ENCODE data around the gene KIAA1755.

Gene KIAA1755

DNA sequence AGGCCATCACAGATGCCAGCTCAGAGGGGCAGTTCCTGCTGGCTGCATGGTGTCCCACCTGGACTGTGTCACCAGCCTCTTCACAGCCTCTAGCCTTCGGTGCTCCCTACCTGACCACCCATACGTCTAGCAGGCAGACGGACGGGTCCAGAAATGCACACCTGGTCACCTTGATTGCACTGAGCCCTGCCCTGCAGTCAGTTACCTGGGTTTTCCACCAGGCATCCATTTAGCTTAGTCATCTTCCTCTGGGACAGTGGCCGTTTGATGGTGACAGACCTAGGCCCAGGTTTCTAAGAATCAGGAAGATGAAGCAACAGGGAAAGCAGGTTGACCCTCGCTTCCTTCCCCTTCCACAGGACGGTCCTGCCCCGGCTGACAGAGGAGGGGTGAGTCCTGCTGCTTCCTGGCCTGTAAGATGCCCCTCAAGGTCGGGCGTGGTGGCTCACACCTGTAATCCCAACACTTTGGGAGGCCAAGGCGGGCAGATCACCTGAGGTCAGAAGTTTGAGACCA is 33.6 kb upstream of the KIAA1755 start:
- Mint-ChIP-seq H3K9me3 (no peaks in the 10 kb centered on the region), H3K27me3 (ENCODE audit: low read depth) (no peaks in the 10 kb centered on the region), H3K27ac (peak overlapping the region in 2 of 3 experiments; percentile 40 to 55), H3K4me1 (peaks cover 36% of the 10 kb centered on the region), H3K36me3 (ENCODE audit: low read depth) (no peaks in the 10 kb centered on the region), H3K4me3 (no peak overlapping the region)
- TF ChIP-seq, protein P1, sequence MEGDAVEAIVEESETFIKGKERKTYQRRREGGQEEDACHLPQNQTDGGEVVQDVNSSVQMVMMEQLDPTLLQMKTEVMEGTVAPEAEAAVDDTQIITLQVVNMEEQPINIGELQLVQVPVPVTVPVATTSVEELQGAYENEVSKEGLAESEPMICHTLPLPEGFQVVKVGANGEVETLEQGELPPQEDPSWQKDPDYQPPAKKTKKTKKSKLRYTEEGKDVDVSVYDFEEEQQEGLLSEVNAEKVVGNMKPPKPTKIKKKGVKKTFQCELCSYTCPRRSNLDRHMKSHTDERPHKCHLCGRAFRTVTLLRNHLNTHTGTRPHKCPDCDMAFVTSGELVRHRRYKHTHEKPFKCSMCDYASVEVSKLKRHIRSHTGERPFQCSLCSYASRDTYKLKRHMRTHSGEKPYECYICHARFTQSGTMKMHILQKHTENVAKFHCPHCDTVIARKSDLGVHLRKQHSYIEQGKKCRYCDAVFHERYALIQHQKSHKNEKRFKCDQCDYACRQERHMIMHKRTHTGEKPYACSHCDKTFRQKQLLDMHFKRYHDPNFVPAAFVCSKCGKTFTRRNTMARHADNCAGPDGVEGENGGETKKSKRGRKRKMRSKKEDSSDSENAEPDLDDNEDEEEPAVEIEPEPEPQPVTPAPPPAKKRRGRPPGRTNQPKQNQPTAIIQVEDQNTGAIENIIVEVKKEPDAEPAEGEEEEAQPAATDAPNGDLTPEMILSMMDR (IDR thresholded peaks at IDR 0.05; ENCODE audit: unreplicated experiment in 3 of 3) = no peak

DNA sequence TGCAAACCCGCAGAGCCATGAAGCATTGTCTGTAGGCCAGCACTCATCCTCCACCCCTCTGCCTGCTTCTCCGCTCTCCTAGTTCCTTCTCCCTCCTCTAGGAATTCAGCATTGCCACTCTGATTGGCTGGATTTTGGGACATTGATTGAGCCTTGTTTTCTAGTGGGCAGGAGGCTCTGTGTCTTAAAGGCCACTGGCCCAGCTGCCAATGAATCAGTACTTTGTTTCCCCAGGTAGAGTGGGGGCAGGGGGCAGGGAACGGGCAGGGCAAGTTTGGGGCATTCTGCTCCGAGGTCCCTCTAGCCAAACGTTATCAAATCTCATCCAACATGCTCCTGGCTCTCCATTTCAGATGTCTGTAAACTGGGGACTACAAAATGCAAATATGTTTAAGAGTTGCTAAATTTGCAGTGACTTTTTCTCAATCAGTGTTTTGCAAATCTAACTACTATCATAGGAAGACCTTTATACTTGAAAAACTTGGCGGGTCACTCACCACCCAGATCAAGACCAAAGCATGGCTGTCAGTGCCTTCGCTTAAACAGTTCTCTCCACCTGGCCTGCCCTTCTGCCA is 33.0 kb upstream of the KIAA1755 start:
- H3K9me3 Mint-ChIP-seq = no peaks in the 10 kb centered on the region
- peaks cover 35% of the 10 kb centered on the region for H3K4me1 Mint-ChIP-seq
- H3K27me3 Mint-ChIP-seq (ENCODE audit: low read depth) = no peaks in the 10 kb centered on the region
- H3K4me3 Mint-ChIP-seq = no peak overlapping the region
- H3K27ac Mint-ChIP-seq = peak overlapping the region in 2 of 3 experiments; percentile 40 to 55
- H3K36me3 Mint-ChIP-seq (ENCODE audit: low read depth) = no peaks in the 10 kb centered on the region
- TF ChIP-seq, protein P1 (IDR thresholded peaks at IDR 0.05; ENCODE audit: unreplicated experiment in 3 of 3) = no peak

DNA sequence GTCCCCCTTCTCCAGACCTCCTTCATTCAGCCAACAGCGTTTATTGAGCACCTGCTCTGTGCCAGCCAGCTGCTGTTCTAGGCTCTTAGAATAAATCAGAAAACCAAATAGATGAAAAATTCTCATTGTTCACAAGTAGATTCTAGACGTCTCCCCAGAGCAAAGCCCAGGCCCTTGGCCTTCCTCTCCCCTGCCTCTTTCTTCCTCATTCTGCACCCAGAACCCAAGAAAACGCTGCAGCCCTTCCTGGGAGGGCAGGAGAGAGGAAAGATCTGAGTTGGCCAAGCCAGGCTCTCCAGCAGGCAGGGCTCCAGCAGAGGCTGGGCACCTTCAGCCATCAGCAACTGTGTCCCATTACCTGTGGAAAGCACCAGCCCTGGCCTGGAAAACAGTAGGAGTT is 31.4 kb upstream of the KIAA1755 start:
- Mint-ChIP-seq H3K4me1 (peaks cover 44% of the 10 kb centered on the region), H3K36me3 (ENCODE audit: low read depth) (no peaks in the 10 kb centered on the region), H3K9me3 (no peaks in the 10 kb centered on the region), H3K27ac (peak overlapping the region; percentile 70 to 81 (median 76)), H3K27me3 (ENCODE audit: low read depth) (no peaks in the 10 kb centered on the region), H3K4me3 (no peak overlapping the region)
- TF ChIP-seq, protein P1 (IDR thresholded peaks at IDR 0.05; ENCODE audit: unreplicated experiment in 3 of 3) = no peak

DNA sequence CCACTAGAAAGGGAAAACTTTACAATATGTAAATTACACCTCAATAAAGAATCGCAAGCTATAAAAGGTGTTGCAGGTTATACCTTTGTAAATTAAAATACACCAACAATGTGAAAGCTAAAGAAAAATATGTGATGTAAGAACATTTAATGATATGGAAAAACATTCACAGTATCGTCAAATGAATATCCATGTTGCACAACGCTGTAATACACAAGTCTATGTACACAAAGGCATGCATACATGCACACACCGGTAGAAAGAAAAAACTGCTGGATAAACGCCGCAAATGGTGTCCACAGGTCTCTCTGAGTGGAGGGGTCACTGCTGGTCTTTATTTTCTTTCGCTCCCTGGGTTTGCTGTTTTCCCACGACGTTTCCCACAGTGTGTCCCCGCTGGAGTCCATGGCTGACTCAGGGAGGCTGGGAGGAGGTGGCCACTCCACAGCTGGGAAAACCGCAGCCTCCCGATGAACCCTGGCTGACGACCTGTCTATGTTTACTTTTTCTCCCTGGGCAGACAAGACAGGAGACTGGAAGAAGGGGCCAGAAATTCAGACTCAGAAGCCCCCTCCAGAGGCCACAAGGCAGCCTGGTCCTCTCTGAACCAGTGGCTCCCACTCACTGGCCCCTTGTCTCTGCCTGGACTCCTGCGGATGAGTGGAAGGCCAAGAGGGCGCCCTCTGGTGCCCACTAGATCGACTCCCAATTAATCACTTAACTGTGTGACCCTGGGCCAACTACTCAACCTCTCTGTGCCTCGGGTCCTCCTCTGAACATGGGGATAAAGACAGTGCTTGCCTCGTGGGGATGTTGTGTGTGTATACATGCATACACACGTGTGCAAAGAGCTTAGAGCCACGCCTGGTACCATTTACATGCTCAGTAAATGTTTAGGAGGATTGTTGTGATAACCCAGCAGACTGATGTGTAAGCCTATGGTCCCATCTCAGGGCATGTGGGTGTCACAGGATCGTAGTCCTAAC is 30.6 kb upstream of the KIAA1755 start:
- H3K27me3 Mint-ChIP-seq (ENCODE audit: low read depth) = peaks cover 4% of the 10 kb centered on the region
- peak overlapping the region; percentile 34 to 54 (median 39) for H3K4me3 Mint-ChIP-seq
- no peaks in the 10 kb centered on the region for H3K36me3 Mint-ChIP-seq (ENCODE audit: low read depth)
- H3K9me3 Mint-ChIP-seq = no peaks in the 10 kb centered on the region
- H3K4me1 Mint-ChIP-seq = peaks cover 52% of the 10 kb centered on the region
- TF ChIP-seq, protein P1 (IDR thresholded peaks at IDR 0.05; ENCODE audit: unreplicated experiment in 3 of 3) = peak in 2 of 3 experiments; percentile 28 to 50
- peak overlapping the region; percentile 70 to 81 (median 76) for H3K27ac Mint-ChIP-seq

DNA sequence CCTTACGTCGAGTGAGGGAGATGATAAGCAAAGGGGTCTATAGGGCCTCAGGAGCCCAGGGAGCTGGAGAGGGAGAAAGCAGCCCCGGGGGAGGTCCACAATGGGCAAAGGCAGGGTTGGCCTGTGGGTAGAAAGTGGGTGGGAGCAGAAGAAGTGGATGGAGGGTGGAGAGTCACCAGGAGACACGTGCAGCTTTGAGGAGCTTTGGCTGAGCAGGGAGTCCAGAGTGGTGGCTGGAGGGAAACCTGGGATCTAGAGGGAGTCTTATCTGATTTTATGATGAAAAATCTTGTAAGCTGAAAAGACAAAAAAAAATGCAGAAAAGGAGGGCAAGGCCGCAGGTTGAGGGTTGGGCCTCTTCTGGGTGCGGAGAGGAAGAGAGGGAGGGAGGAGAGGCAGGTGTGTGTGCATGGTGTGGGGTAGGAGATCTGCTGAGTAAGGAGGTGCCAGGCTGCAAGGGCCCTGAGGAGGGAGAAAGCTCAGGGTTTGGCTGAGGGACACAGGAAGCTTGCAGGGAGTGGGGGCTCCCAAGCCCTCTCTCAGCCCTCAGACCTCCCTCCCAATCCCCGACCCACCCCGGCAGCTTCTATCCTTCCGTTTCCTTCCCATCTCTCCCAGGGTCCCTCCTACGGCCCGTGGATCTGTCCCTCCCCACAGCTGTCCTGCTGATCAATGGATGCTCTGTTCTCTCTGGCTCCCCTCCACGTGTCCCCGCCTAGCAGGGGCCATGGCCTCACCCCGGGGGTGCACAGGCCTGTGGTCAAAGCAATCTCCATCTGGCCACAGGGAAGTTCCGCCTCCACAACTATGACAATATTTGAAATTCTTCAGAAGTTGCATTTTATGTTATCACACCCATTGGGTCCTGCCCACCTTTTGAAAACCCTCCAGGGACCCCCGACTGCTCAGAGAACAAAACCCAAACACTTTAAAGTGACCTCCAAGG is 26.3 kb upstream of the KIAA1755 start:
- Mint-ChIP-seq H3K36me3 (ENCODE audit: low read depth) (no peaks in the 10 kb centered on the region), H3K4me1 (peaks cover 64% of the 10 kb centered on the region), H3K27ac (peak overlapping the region; percentile 75 to 94 (median 89)), H3K27me3 (ENCODE audit: low read depth) (peaks cover 4% of the 10 kb centered on the region), H3K9me3 (peaks cover 10% of the 10 kb centered on the region), H3K4me3 (peak overlapping the region in 2 of 3 experiments; percentile 16 to 28)
- TF ChIP-seq, protein P1 (IDR thresholded peaks at IDR 0.05; ENCODE audit: unreplicated experiment in 3 of 3) = no peak
